ENCODE results near the gene SAMMSON.

- TF ChIP-seq GATA2 (IDR thresholded peaks at IDR 0.05; ENCODE audit: low read depth, low read length) (no peak), GATA3 (IDR thresholded peaks at IDR 0.05; ENCODE audit: low read depth, low read length) (no peak)
Observed at GRCh38 chr3:69985266-69985665, 14.3 kb upstream of the SAMMSON start.

Data from SH-SY5Y (cell line).